Gastroesophageal sphincter (tissue), 4 donors: Measurements from ENCODE around the gene COL4A6. TPM values are rescaled to one million over a fixed set of nuclear protein-coding genes. Genes with fewer than 3 reads are reported as not detected.

Experiments used
- ATAC-seq: fragments of 150-250 bp; one replicate; pipeline ENCODE4 v1.9.1; 2016; ENCODE audit warnings: mild to moderate bottlenecking, moderate library complexity
- H3K27ac ChIP-seq, 4 donors: fragments of 200-600 bp; sonication (generic) in 3 of 4; 1 replicate in 3 of 4; 2 replicates in 1 of 4; pipeline ENCODE4 v1.5.1; 2016 to 2019
- H3K27me3 ChIP-seq: fragments of 200-600 bp; sonication (generic); one replicate; pipeline ENCODE4 v1.5.1; 2019
- H3K36me3 ChIP-seq, 2 donors: fragments of 200-600 bp; sonication (generic); one replicate each; pipeline ENCODE4 v1.5.1; 2019; ENCODE audit warnings: control low read depth in 1 of 2
- H3K4me1 ChIP-seq, 3 donors: fragments of 200-600 bp; sonication (generic); 1 replicate in 2 of 3; 2 replicates in 1 of 3; pipeline ENCODE4 v1.5.1; 2016 to 2019; ENCODE audit warnings: control low read depth in 2 of 3
- H3K4me3 ChIP-seq, 2 donors: fragments of 200-600 bp; sonication (generic); one replicate each; pipeline ENCODE4 v1.5.1; 2019; ENCODE audit warnings: mild to moderate bottlenecking in 1 of 2, moderate library complexity in 1 of 2
- H3K9me3 ChIP-seq, 3 donors: fragments of 200-600 bp; sonication (generic); one replicate each; pipeline ENCODE4 v1.5.1; 2017 to 2019; ENCODE audit warnings: control low read depth in 2 of 3
- EP300 ChIP-seq: sonication (generic); formaldehyde crosslinking; IDR thresholded peaks from one replicate; pipeline ENCODE4 v1.6.1; 2017; ENCODE audit warnings: antibody characterized with exemption, mild to moderate bottlenecking
- POLR2A ChIP-seq, 2 donors: fragments of 450-650 bp; IDR thresholded peaks; one replicate each; pipeline ENCODE4 v1.6.1; 2017; ENCODE audit warnings: antibody characterized with exemption in 2 of 2, mild to moderate bottlenecking in 2 of 2, moderate library complexity in 1 of 2
- POLR2AphosphoS5 ChIP-seq: sonication (generic); formaldehyde crosslinking; IDR thresholded peaks from one replicate; pipeline ENCODE4 v1.6.1; 2017; ENCODE audit warnings: antibody characterized with exemption
- WGBS, 2 donors: methylation state at CpG; one replicate each; pipeline ENCODE4 v1.1.5; 2018; ENCODE audit warnings: low coverage in 1 of 2; 5-methylcytosine and 5-hydroxymethylcytosine counted together
- total RNA-seq, 4 donors: library from RNA; depleted of rRNA; stranded (reverse); fragments of >200 nt; gene quantifications; one replicate each; pipeline ENCODE4 v1.1.0, GENCODE V29; 2016
- TF ChIP-seq, protein P1 (sequence below), 4 experiments: fragments of 200-600 bp in 2 of 4; fragments of 450-650 bp in 2 of 4; sonication (generic) in 1 of 4; IDR thresholded peaks; one replicate each; pipeline ENCODE4 v1.5.1; 2017 to 2019; ENCODE audit warnings: antibody characterized with exemption in 4 of 4, mild to moderate bottlenecking in 2 of 4, moderate library complexity in 2 of 4

The COL4A6 gene
- total RNA-seq, 4 donors from 2014 or later = 103 to 369 (median 213) TPM

DNA sequence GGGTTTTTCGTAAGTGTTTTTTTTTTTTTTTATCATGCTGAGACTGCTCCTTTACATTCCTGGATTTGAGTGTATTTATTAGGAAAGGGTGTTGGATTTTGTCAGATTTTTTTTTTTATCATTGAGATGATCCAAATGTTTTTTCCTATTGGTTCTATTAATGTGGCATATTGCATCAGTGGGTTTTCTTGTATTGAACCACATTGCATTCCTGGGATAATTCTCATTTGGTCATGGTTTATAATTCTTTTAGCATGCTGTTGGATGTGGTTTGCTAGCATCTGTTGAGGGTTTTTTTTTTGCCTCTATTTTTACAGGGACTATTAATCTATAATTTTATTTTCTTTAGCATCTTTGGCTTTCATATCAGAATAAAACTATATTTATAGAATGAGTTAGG, 30.3 kb upstream of the COL4A6 start:
- H3K4me3 ChIP-seq = no peak overlapping the region
- WGBS, 2 donors = 60 to 67% methylated on average over 1 of the region's 1 CpG

DNA sequence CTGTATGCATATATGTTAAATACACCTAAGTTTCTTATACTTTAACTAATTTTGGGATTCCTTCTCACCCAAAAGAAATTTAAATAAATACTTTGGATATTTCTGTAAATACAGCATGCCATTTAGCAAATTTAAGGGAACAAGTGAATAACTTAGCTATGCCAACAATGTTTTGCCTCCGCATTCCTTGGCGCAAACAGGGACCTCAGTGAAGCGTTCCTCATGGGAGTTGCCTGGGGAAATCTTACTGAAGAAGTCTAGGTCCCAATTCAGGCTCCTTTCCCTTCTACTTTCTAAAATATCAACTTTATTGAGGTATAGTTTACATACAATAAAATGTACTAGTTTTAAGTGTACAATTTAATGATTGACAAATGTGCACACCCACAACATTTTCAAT, 26.4 kb upstream of the COL4A6 start:
- peaks cover 0 to 15% (median 0%) of the 10 kb centered on the region in 3 donors for H3K4me1 ChIP-seq
- ATAC-seq = no peak
- no peaks in the 10 kb centered on the region for H3K27me3 ChIP-seq
- no peaks in the 10 kb centered on the region for H3K36me3 ChIP-seq
- WGBS, 2 donors = 40 to 42% methylated on average over 3 of the region's 3 CpGs
- no peaks in the 10 kb centered on the region for H3K9me3 ChIP-seq
- TF ChIP-seq POLR2AphosphoS5 (peak; percentile 30), POLR2A (IDR thresholded peaks at IDR 0.05) (no peak)
- H3K4me3 ChIP-seq = no peak overlapping the region
- H3K27ac ChIP-seq = peak overlapping the region in 3 of 4 donors; percentile 46 to 59 (median 58)

More for the DNA sequence above, 30.3 kb upstream of the COL4A6 start:
- TF ChIP-seq, protein P1, sequence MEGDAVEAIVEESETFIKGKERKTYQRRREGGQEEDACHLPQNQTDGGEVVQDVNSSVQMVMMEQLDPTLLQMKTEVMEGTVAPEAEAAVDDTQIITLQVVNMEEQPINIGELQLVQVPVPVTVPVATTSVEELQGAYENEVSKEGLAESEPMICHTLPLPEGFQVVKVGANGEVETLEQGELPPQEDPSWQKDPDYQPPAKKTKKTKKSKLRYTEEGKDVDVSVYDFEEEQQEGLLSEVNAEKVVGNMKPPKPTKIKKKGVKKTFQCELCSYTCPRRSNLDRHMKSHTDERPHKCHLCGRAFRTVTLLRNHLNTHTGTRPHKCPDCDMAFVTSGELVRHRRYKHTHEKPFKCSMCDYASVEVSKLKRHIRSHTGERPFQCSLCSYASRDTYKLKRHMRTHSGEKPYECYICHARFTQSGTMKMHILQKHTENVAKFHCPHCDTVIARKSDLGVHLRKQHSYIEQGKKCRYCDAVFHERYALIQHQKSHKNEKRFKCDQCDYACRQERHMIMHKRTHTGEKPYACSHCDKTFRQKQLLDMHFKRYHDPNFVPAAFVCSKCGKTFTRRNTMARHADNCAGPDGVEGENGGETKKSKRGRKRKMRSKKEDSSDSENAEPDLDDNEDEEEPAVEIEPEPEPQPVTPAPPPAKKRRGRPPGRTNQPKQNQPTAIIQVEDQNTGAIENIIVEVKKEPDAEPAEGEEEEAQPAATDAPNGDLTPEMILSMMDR (IDR thresholded peaks at IDR 0.05) = no peak
- TF ChIP-seq POLR2A (IDR thresholded peaks at IDR 0.05) (no peak), POLR2AphosphoS5 (no peak), EP300 (no peak)
- no peaks in the 10 kb centered on the region for H3K9me3 ChIP-seq
- ATAC-seq = no peak
- no peaks in the 10 kb centered on the region for H3K27me3 ChIP-seq
- peaks cover 0 to 8% (median 0%) of the 10 kb centered on the region in 3 donors for H3K4me1 ChIP-seq
- no peaks in the 10 kb centered on the region for H3K36me3 ChIP-seq
- peak overlapping the region in 1 of 4 donors; percentile 45 for H3K27ac ChIP-seq

DNA sequence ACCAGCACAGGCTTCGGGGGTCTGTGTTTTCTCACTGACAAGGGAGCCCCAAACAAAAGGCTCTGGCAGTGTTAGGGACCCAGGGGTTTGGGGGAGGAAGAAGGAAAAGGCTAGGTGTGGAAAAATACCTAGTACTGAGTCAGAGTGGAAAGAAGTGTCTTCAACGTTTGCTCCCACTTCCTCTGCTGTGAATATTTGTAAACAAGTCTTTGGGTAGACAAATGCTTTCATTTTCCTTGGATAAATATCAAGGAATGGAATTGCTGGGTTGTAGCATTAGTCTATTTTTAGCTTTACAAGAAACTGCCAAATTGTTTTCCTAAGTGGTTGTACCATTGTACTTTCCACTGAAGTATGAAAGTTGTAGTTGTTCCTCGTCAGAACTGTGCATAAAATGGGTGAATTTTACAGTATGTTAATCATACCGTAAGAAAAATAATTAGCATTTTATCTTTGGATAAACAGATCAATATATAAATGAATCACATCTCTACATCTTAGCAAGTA, 18.8 kb upstream of the COL4A6 start:
- Histone ChIP-seq H3K9me3 (no peaks in the 10 kb centered on the region), H3K4me1 (no peaks in the 10 kb centered on the region), H3K4me3 (no peak overlapping the region), H3K27ac (peak overlapping the region in 3 of 4 donors; percentile 39 to 63 (median 61)), H3K36me3 (no peaks in the 10 kb centered on the region), H3K27me3 (no peaks in the 10 kb centered on the region)
- peak; percentile 25 for TF ChIP-seq POLR2AphosphoS5
- no peak for TF ChIP-seq POLR2A (IDR thresholded peaks at IDR 0.05)
- WGBS, 2 donors = 27 to 50% methylated on average over 2 to 3 of the region's 4 CpGs
- no peak for ATAC-seq

DNA sequence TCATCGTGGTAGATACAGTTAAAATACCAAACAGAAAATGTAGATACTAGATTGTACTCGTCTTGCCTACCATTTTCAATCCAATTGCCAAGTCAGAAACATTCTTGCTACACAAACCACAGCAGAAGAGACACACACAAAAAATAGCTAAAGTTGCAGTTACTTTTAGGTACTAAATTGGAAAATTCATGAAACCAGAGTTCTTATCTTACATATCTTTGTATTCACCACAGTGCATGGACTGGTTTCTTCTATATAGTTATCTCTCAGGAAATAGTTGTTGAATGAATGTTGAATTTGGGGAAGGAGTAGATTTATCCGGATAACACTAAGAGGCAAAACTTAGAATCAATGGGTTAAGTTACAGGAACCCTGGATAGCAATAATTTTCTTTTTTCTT, 15.6 kb upstream of the COL4A6 start:
- Histone ChIP-seq H3K4me3 (no peak overlapping the region), H3K27ac (peak overlapping the region in 1 of 4 donors; percentile 14), H3K9me3 (no peaks in the 10 kb centered on the region), H3K36me3 (no peaks in the 10 kb centered on the region), H3K27me3 (no peaks in the 10 kb centered on the region), H3K4me1 (no peaks in the 10 kb centered on the region)
- 44 to 76% methylated on average over 3 of the region's 3 CpGs for WGBS, 2 donors
- no peak for ATAC-seq
- TF ChIP-seq POLR2AphosphoS5 (no peak), EP300 (no peak), POLR2A (IDR thresholded peaks at IDR 0.05) (no peak)
- TF ChIP-seq, protein P1 (IDR thresholded peaks at IDR 0.05) = no peak

DNA sequence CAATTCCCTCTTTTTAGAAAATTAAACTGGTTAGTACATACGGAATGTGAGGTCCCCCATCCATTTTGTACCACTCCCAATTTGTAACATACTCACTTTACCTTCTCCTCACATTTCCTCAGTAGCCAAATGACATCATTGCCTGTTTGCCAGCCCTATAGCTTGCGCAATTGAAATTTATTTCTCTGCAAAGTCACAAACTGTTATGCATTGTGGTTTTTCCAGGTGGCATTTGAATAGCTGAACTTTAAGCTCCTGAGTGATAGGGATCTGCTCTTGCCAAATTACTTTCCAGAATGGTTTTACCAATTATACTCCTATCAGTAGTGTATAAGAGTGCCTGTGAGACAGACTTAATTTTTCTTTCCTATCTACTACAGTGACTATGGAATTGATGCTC, 9.1 kb upstream of the COL4A6 start:
- Histone ChIP-seq H3K4me1 (no peaks in the 10 kb centered on the region), H3K36me3 (no peaks in the 10 kb centered on the region), H3K27ac (peak overlapping the region in 1 of 4 donors; percentile 45), H3K4me3 (peak overlapping the region in 1 of 2 donors; percentile 7), H3K27me3 (no peaks in the 10 kb centered on the region), H3K9me3 (no peaks in the 10 kb centered on the region)
- TF ChIP-seq, protein P1 (IDR thresholded peaks at IDR 0.05) = no peak
- TF ChIP-seq POLR2AphosphoS5 = no peak
- TF ChIP-seq EP300 = no peak
- no peak for TF ChIP-seq POLR2A (IDR thresholded peaks at IDR 0.05)
- 23 to 58% methylated on average over 2 of the region's 2 CpGs for WGBS, 2 donors
- no peak for ATAC-seq

DNA sequence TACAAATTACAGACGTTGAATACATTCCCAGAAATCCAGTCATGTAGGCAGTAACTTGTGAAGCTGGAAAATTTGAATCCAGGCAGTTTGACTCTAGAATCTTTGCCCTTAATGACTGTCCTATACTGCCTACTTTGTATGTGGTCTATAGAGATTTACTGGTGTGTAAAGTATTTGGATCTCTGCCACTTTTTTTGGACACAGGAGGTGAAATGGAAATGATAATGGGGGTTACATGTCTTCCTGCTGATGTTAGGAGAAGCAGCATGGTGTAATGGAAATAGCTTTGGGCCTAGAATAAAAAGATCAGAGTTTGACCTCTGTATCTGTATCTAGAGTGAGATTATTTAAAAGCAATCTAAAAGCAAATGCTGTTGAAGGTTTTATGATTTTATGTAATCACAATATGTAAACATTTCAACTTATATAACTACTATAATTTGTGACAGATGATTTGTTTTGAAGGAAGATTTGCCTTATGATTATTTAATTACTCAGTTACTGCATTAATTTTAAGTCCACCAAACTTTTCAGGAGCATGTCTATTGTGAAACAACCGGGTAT, 4.8 kb upstream of the COL4A6 start:
- WGBS, 2 donors = 11 to 34% methylated on average over 2 of the region's 2 CpGs
- TF ChIP-seq EP300 (no peak), POLR2AphosphoS5 (no peak), POLR2A (IDR thresholded peaks at IDR 0.05) (no peak)
- TF ChIP-seq, protein P1 (IDR thresholded peaks at IDR 0.05) = no peak
- Histone ChIP-seq H3K4me1 (no peaks in the 10 kb centered on the region), H3K4me3 (peak overlapping the region; percentile 61 to 95), H3K36me3 (no peaks in the 10 kb centered on the region), H3K27ac (peak overlapping the region; percentile 23 to 83 (median 63)), H3K27me3 (no peaks in the 10 kb centered on the region), H3K9me3 (no peaks in the 10 kb centered on the region)
- ATAC-seq = no peak
